ENCODE measurements around the gene CACNB4.

The CACNB4 gene

GRCh38 chr2:151830961-151831360 is 267.9 kb downstream of the CACNB4 start:
- no peak for TF ChIP-seq CTCF (IDR thresholded peaks at IDR 0.05)

- no peak for TF ChIP-seq CTCF (IDR thresholded peaks at IDR 0.05)
These were observed 269.9 kb downstream of the CACNB4 start for GRCh38 chr2:151828890-151829324.

- TF ChIP-seq CTCF (IDR thresholded peaks at IDR 0.05) = no peak
These were observed 270.5 kb downstream of the CACNB4 start, which contains the start of gene ARL5A for GRCh38 chr2:151828143-151828889. TSS of gene ARL5A (minus strand) at chr2:151828421. CDS start at chr2:151828176, 245 bp downstream.

- TF ChIP-seq CTCF (IDR thresholded peaks at IDR 0.05) = no peak
These were observed 271.2 kb downstream of the CACNB4 start for GRCh38 chr2:151827564-151828142.

GRCh38 chr2:151826737-151827157 is 272.1 kb downstream of the CACNB4 start:
- no peak for TF ChIP-seq CTCF (IDR thresholded peaks at IDR 0.05)

- no peak for TF ChIP-seq CTCF (IDR thresholded peaks at IDR 0.05)
These were observed 274.0 kb downstream of the CACNB4 start for GRCh38 chr2:151824886-151825285.

GRCh38 chr2:151823651-151824050 is 275.2 kb downstream of the CACNB4 start:
- no peak for TF ChIP-seq CTCF (IDR thresholded peaks at IDR 0.05)
